CD14-positive monocyte (primary cell): Measurements from ENCODE around the gene TMEM91. TPM values are rescaled to one million over a fixed set of nuclear protein-coding genes. Genes with fewer than 3 reads are reported as not detected.

Source experiments
- DNase-seq, 3 donors: peaks; one replicate each; pipeline ENCODE4 v3.0.0-alpha.2; 2011 to 2022
- H2AFZ ChIP-seq: 2 replicates; pipeline ENCODE4 v1.6.0; 2012; ENCODE audit warnings: mild to moderate bottlenecking, low read depth, low read length, inconsistent platforms; ENCODE audit not compliant: insufficient read depth, poor library complexity, severe bottlenecking
- H3K27ac ChIP-seq, 2 donors: 1 replicate in 1 of 2; 2 replicates in 1 of 2; pipeline ENCODE4 v1.5.1; 2012 to 2013; ENCODE audit warnings: low read length in 2 of 2, control low read depth in 1 of 2, inconsistent platforms in 1 of 2, low read depth in 1 of 2, mild to moderate bottlenecking in 1 of 2
- H3K27me3 ChIP-seq, 2 donors: one replicate each; pipeline versions ENCODE4 v1.6.0 to v1.6.1; 2011 to 2013; ENCODE audit warnings: low read length in 2 of 2; ENCODE audit not compliant: control insufficient read depth in 2 of 2, insufficient read depth in 2 of 2
- H3K36me3 ChIP-seq, 2 donors: replicated peaks in 1 of 2; 1 replicate in 1 of 2; 2 replicates in 1 of 2; pipeline versions ENCODE4 v1.5.1 to v1.6.1; 2012 to 2013; ENCODE audit warnings: low read length in 2 of 2, control low read depth in 1 of 2, inconsistent platforms in 1 of 2, mild to moderate bottlenecking in 1 of 2; ENCODE audit not compliant: insufficient read depth in 2 of 2, control insufficient read depth in 1 of 2
- H3K4me1 ChIP-seq, 2 donors: 1 replicate in 1 of 2; 2 replicates in 1 of 2; pipeline versions ENCODE4 v1.5.1 to v1.6.1; 2012 to 2013; ENCODE audit warnings: low read length in 2 of 2, control low read depth in 1 of 2, inconsistent platforms in 1 of 2, mild to moderate bottlenecking in 1 of 2, moderate library complexity in 1 of 2; ENCODE audit not compliant: insufficient read depth in 2 of 2, control insufficient read depth in 1 of 2
- H3K4me2 ChIP-seq: replicated peaks from 2 replicates; pipeline ENCODE3; 2012; ENCODE audit warnings: low read length, moderate library complexity, mild to moderate bottlenecking; ENCODE audit not compliant: poor library complexity, severe bottlenecking; ENCODE audit errors: extremely low read depth
- H3K4me3 ChIP-seq, 3 experiments: fragments of 200-600 bp in 1 of 3; sonication (generic) in 1 of 3; replicated peaks in 1 of 3; 1 replicate in 2 of 3; 2 replicates in 1 of 3; pipeline ENCODE4 v1.5.1; 2011 to 2013; ENCODE audit warnings: low read length in 3 of 3, mild to moderate bottlenecking in 3 of 3, control low read depth in 2 of 3, low read depth in 2 of 3, inconsistent platforms in 1 of 3, moderate library complexity in 1 of 3
- H3K79me2 ChIP-seq: 2 replicates; pipeline ENCODE4 v1.6.0; 2012; ENCODE audit warnings: mild to moderate bottlenecking, control low read depth, inconsistent platforms, low read length, moderate library complexity; ENCODE audit not compliant: insufficient read depth
- H3K9ac ChIP-seq: 2 replicates; pipeline ENCODE4 v1.6.0; 2017; ENCODE audit warnings: low read length, mild to moderate bottlenecking; ENCODE audit not compliant: insufficient read depth, poor library complexity, severe bottlenecking
- H3K9me3 ChIP-seq, 2 donors: replicated peaks in 1 of 2; 1 replicate in 1 of 2; 2 replicates in 1 of 2; pipeline versions ENCODE4 v1.5.1 to v1.6.1; 2012 to 2013; ENCODE audit warnings: low read length in 2 of 2, control low read depth in 1 of 2; ENCODE audit not compliant: control insufficient read depth in 1 of 2, insufficient read depth in 1 of 2
- H4K20me1 ChIP-seq: 2 replicates; pipeline ENCODE4 v1.6.0; 2012; ENCODE audit warnings: mild to moderate bottlenecking, low read length, control low read depth, moderate library complexity; ENCODE audit not compliant: insufficient read depth
- H3K27ac Mint-ChIP-seq, 7 donors: one replicate each; pipeline ENCODE4 v1.8.0; 2020; ENCODE audit warnings: mild to moderate bottlenecking in 7 of 7, mixed read lengths in 7 of 7, moderate library complexity in 6 of 7, inconsistent platforms in 2 of 7
- H3K27me3 Mint-ChIP-seq, 3 donors: one replicate each; pipeline ENCODE4 v1.8.0; 2021 to 2022; ENCODE audit warnings: low read depth in 3 of 3, mild to moderate bottlenecking in 3 of 3, mixed read lengths in 3 of 3, moderate library complexity in 3 of 3, inconsistent platforms in 1 of 3
- H3K36me3 Mint-ChIP-seq, 2 donors: one replicate each; pipeline ENCODE4 v1.8.0; 2020; ENCODE audit warnings: mixed read lengths in 2 of 2, inconsistent platforms in 1 of 2, mild to moderate bottlenecking in 1 of 2
- H3K4me1 Mint-ChIP-seq: one replicate; pipeline ENCODE4 v1.8.0; 2020; ENCODE audit warnings: mild to moderate bottlenecking, mixed read lengths
- H3K4me3 Mint-ChIP-seq, 2 donors: one replicate each; pipeline ENCODE4 v1.8.0; 2020; ENCODE audit warnings: mild to moderate bottlenecking in 2 of 2, mixed read lengths in 2 of 2, moderate library complexity in 1 of 2
- H3K9me3 Mint-ChIP-seq, 7 donors: one replicate each; pipeline ENCODE4 v1.8.0; 2020 to 2022; ENCODE audit warnings: mixed read lengths in 7 of 7, mild to moderate bottlenecking in 6 of 7, moderate library complexity in 6 of 7, inconsistent platforms in 2 of 7
- WGBS: methylation state at CpG from one replicate; pipeline ENCODE4 v1.1.5; 2013; ENCODE audit warnings: missing lambda C conversion rate; ENCODE audit not compliant: insufficient coverage; 5-methylcytosine and 5-hydroxymethylcytosine counted together
- intact Hi-C, 2 donors: fragments of 100-400 bp; cut with micrococcal nuclease; formaldehyde crosslinking; loops; one replicate each; pipeline versions ENCODE4 v1.15.0 to v1.15.1; 2023
- polyA plus RNA-seq, 3 donors: library from polyadenylated mRNA; depleted of rRNA in 1 of 3; unstranded in 2 of 3; stranded (reverse) in 1 of 3; fragments of 300-500 nt in 2 of 3; fragments of >200 nt in 1 of 3; fragmentation: Illumina TruSeq in 2 of 3; gene quantifications; 1 replicate in 2 of 3; 2 replicates in 1 of 3; pipeline ENCODE4 v1.2.3, GENCODE V29; 2012 to 2021
- TF ChIP-seq, protein P1 (sequence below): fragments of 200-600 bp; IDR thresholded peaks from one replicate; pipeline ENCODE4 v1.8.0; 2022; ENCODE audit warnings: antibody characterized with exemption, mild to moderate bottlenecking

TMEM91 gene
- polyA plus RNA-seq, 3 donors: 29.1 to 103 (median 34.9) TPM

GRCh38 chr19:41421314-41421713 is 45.0 kb downstream of the TMEM91 start:
- Histone ChIP-seq H4K20me1 (peaks cover 30% of the 10 kb centered on the region), H3K27me3 (no peaks in the 10 kb centered on the region), H3K36me3 (peaks cover 62 to 67% of the 10 kb centered on the region in 2 donors), H3K4me3 (peak overlapping the region in 1 of 3 experiments; percentile 29), H3K79me2 (peaks cover 46% of the 10 kb centered on the region), H3K4me2 (peak overlapping the region; percentile 56), H3K9me3 (no peaks in the 10 kb centered on the region), H3K9ac (peak overlapping the region; percentile 41), H2AFZ (no peak overlapping the region), H3K4me1 (peaks cover 73 to 79% of the 10 kb centered on the region in 2 donors), H3K27ac (peak overlapping the region; percentile 86 to 96)
- H3K9me3 Mint-ChIP-seq: peaks cover 0 to 5% (median 0%) of the 10 kb centered on the region in 7 donors
- 89% methylated on average over 5 of the region's 6 CpGs for WGBS
- TF ChIP-seq, protein P1, sequence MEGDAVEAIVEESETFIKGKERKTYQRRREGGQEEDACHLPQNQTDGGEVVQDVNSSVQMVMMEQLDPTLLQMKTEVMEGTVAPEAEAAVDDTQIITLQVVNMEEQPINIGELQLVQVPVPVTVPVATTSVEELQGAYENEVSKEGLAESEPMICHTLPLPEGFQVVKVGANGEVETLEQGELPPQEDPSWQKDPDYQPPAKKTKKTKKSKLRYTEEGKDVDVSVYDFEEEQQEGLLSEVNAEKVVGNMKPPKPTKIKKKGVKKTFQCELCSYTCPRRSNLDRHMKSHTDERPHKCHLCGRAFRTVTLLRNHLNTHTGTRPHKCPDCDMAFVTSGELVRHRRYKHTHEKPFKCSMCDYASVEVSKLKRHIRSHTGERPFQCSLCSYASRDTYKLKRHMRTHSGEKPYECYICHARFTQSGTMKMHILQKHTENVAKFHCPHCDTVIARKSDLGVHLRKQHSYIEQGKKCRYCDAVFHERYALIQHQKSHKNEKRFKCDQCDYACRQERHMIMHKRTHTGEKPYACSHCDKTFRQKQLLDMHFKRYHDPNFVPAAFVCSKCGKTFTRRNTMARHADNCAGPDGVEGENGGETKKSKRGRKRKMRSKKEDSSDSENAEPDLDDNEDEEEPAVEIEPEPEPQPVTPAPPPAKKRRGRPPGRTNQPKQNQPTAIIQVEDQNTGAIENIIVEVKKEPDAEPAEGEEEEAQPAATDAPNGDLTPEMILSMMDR: no peak
- H3K4me1 Mint-ChIP-seq: peaks cover 75% of the 10 kb centered on the region
- peak overlapping the region; percentile 87 to 97 (median 96) for H3K27ac Mint-ChIP-seq
- H3K36me3 Mint-ChIP-seq: peaks cover 59 to 87% of the 10 kb centered on the region in 2 donors
- H3K27me3 Mint-ChIP-seq: peaks cover 0 to 1% (median 0%) of the 10 kb centered on the region in 3 donors
- peak overlapping the region in 1 of 2 donors; percentile 41 for H3K4me3 Mint-ChIP-seq
- no peak for DNase-seq
- intact Hi-C loops: loop anchor here in 1 of 2 donors (10.0 kb wide), 1 partner anchor 47 kb away; the partner anchor contains the start of gene TMEM91

DNA sequence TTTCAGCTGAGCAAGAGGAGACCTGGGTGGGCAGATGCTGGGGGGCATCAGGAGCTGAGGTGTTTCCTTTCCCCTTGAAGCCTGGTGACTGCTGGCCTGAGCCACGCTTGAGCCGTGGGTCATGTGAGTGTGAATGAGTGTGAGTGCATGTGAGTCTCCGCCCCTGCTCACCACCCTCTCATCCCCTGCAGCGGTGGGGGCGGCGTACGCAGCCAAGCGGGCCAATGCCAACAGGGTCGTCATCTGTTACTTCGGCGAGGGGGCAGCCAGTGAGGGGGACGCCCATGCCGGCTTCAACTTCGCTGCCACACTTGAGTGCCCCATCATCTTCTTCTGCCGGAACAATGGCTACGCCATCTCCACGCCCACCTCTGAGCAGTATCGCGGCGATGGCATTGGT is 45.6 kb downstream of the TMEM91 start:
- Mint-ChIP-seq H3K36me3 (peaks cover 54 to 80% of the 10 kb centered on the region in 2 donors), H3K4me3 (no peak overlapping the region), H3K27ac (peak overlapping the region; percentile 76 to 97 (median 94)), H3K9me3 (peaks cover 0 to 5% (median 0%) of the 10 kb centered on the region in 7 donors), H3K27me3 (peaks cover 0 to 1% (median 0%) of the 10 kb centered on the region in 3 donors), H3K4me1 (peaks cover 82% of the 10 kb centered on the region)
- Histone ChIP-seq H4K20me1 (peaks cover 34% of the 10 kb centered on the region), H3K27ac (peak overlapping the region; percentile 86 to 96), H3K36me3 (peaks cover 57 to 60% of the 10 kb centered on the region in 2 donors), H3K9me3 (no peaks in the 10 kb centered on the region), H3K79me2 (peaks cover 53% of the 10 kb centered on the region), H3K4me1 (peaks cover 79 to 85% of the 10 kb centered on the region in 2 donors), H2AFZ (no peak overlapping the region), H3K9ac (no peak overlapping the region), H3K4me3 (no peak overlapping the region), H3K4me2 (no peak overlapping the region), H3K27me3 (no peaks in the 10 kb centered on the region)
- no peak for DNase-seq
- 96% methylated on average over 17 of the region's 20 CpGs for WGBS
- TF ChIP-seq, protein P1: no peak
- intact Hi-C loops: loop anchor here in 1 of 2 donors (10.0 kb wide), 1 partner anchor 47 kb away; the partner anchor contains the start of gene TMEM91
